Effector memory CD4-positive, alpha-beta T cell (primary cell): ENCODE results near the gene SSBP3.

Source experiments
- DNase-seq, 3 donors: peaks; one replicate each; pipeline ENCODE4 v3.0.0-alpha.2; 2020
- H3K27ac ChIP-seq: 2 replicates; pipeline ENCODE4 v1.7.0; 2013; ENCODE audit warnings: mild to moderate bottlenecking, low read length, moderate library complexity; ENCODE audit not compliant: insufficient read depth, poor library complexity, severe bottlenecking
- H3K27me3 ChIP-seq: replicated peaks from 2 replicates; pipeline ENCODE4 v1.7.0; 2013; ENCODE audit warnings: mild to moderate bottlenecking, low read length; ENCODE audit not compliant: insufficient read depth, control insufficient read depth, poor library complexity, severe bottlenecking
- H3K36me3 ChIP-seq: 2 replicates; pipeline ENCODE4 v1.7.0; 2013; ENCODE audit warnings: mild to moderate bottlenecking, low read length, moderate library complexity; ENCODE audit not compliant: control insufficient read depth, insufficient read depth
- H3K4me1 ChIP-seq: 2 replicates; pipeline ENCODE4 v1.7.0; 2013; ENCODE audit warnings: low read length, mild to moderate bottlenecking; ENCODE audit not compliant: control insufficient read depth, insufficient read depth, poor library complexity, severe bottlenecking
- H3K4me3 ChIP-seq: 2 replicates; pipeline ENCODE4 v1.7.0; 2013; ENCODE audit warnings: low read length, low read depth, mild to moderate bottlenecking; ENCODE audit not compliant: insufficient read depth, poor library complexity, severe bottlenecking
- H3K9me3 ChIP-seq: 2 replicates; pipeline ENCODE4 v1.7.0; 2013; ENCODE audit warnings: mild to moderate bottlenecking, low read length, moderate library complexity; ENCODE audit not compliant: control insufficient read depth

Gene SSBP3

DNA sequence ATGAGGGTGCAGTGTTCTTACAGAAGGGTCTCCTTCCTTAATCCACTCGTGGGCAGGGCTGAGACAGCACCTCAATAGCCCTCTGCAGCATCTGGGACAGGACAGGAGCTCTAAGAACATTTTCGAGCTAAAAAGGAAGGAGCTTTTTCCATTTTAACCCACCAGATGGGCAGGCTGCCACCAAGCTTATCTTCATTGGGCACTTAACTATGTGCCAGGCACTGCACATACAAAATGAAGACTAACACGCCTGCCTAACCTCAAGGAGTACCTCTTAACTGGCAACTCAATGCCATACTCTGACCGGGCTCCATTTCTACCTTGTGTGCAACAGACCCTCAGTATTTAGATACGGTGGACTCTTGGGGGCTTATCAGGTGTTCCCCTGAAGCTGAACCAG, 48.2 kb downstream of the SSBP3 start:
- peaks cover 23% of the 10 kb centered on the region for H3K4me1 ChIP-seq

DNA sequence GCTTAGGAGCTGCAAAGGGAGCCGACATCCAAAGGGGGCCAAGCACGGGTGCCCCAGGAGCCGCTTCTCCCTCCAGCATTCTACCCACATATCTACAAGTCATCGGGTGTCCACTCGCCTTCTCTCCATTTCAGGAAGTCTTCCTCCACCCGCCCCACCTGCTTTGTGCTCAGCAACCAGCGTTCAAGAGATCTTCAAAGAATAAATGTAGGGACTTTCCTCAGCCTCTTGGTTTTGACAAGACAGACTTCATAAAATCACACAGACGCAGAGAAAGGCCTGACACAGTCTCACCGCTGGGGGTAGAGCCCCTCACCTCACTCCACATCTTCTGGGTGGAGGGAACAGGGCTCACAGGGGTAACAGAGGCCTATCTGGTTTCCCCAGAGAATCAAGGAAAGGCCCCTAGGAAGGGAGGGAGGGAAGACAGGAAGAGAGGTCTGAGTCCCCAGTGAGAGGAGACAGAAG, 49.5 kb downstream of the SSBP3 start:
- Histone ChIP-seq H3K4me1 (peaks cover 23% of the 10 kb centered on the region), H3K27ac (peak overlapping the region; percentile 44), H3K36me3 (no peaks in the 10 kb centered on the region), H3K4me3 (peak overlapping the region; percentile 48), H3K27me3 (no peaks in the 10 kb centered on the region), H3K9me3 (no peaks in the 10 kb centered on the region)
- DNase-seq: peak in 1 of 3 donors; percentile 4

More for the DNA sequence above, 48.2 kb downstream of the SSBP3 start:
- Histone ChIP-seq H3K27ac (no peak overlapping the region), H3K4me3 (no peak overlapping the region), H3K27me3 (no peaks in the 10 kb centered on the region), H3K9me3 (no peaks in the 10 kb centered on the region), H3K36me3 (no peaks in the 10 kb centered on the region)
- no peak for DNase-seq

DNA sequence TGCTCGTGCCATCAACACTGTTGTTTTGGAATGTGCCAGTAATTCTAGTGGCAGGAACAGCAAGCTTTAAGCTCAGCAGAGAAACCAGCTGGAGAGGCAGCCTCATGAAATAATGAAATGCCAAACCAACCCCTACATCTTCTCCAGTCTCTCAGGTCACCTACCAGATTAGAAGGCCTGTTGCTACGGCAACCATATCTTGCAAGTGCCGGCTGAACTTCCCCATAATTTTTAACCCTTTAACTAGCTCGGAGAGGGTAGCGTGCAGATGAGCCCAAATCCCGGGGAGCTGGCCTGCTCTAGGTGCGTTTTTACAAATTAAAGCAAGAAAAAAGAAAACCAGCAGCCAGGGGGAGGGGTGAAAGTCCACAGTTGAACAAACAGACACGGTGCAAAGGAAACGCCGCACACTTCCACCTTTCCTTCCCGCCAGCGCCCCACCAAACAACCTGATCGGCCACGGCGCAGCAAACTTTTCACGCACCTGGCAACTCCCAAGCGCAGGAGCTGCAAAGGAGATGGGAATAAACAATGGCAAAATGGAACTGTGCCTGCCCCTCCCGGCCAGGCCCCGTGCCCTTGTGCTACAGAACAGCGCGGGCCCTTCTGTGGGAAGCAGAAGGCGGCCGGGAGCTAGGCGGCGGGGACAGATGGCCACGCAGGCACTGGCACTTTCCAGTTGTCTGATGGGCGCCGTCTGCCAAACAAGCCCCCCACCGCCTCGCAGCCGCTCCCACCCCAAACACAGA, 50.1 kb downstream of the SSBP3 start:
- no peaks in the 10 kb centered on the region for H3K9me3 ChIP-seq
- no peaks in the 10 kb centered on the region for H3K27me3 ChIP-seq
- H3K4me3 ChIP-seq: peak overlapping the region; percentile 48
- H3K27ac ChIP-seq: peak overlapping the region; percentile 46
- no peak for DNase-seq
- H3K36me3 ChIP-seq: no peaks in the 10 kb centered on the region
- peaks cover 23% of the 10 kb centered on the region for H3K4me1 ChIP-seq

DNA sequence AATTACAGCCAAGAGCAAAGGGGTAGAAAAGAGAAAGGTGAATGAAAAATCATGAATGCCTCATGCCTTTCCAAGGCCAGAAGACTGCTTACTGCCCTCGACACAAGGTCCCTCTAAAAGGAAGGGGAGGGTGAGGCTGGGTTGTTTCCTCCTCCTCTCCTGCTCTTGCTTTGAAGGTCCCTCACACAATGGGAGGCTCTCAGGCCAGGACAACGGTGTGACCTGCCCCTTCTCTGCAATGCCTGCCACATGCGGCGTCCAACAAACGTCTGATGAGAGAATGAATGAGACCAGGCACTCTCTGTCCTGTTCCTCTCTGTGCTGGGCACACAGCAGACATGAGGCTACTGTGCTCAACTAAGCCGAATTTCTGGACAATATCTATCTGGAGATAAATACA, 51.3 kb downstream of the SSBP3 start:
- Histone ChIP-seq H3K27me3 (no peaks in the 10 kb centered on the region), H3K4me3 (no peak overlapping the region), H3K36me3 (no peaks in the 10 kb centered on the region), H3K27ac (no peak overlapping the region), H3K4me1 (peaks cover 23% of the 10 kb centered on the region), H3K9me3 (no peaks in the 10 kb centered on the region)
- no peak for DNase-seq

DNA sequence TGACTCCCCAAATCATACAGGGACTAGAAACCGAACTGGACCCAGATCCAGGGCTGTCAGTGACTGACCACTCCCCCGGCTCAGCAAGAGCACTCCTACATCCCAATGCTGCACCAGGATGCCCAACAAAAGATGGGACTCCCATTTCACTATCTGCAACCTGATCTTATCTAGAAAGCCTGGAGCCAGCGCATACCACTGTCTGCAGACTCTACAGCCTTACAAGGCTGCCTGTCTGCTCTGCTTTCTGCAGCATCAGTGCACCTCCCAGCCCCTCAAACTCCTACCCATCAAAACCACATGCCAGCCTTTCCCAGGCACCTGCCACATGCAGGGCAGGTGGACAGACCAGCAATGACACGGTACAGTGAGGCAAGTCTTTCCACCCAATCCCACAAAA, 52.2 kb downstream of the SSBP3 start:
- Histone ChIP-seq H3K4me3 (no peak overlapping the region), H3K27me3 (no peaks in the 10 kb centered on the region), H3K4me1 (peaks cover 23% of the 10 kb centered on the region), H3K36me3 (no peaks in the 10 kb centered on the region), H3K9me3 (no peaks in the 10 kb centered on the region), H3K27ac (no peak overlapping the region)
- no peak for DNase-seq

DNA sequence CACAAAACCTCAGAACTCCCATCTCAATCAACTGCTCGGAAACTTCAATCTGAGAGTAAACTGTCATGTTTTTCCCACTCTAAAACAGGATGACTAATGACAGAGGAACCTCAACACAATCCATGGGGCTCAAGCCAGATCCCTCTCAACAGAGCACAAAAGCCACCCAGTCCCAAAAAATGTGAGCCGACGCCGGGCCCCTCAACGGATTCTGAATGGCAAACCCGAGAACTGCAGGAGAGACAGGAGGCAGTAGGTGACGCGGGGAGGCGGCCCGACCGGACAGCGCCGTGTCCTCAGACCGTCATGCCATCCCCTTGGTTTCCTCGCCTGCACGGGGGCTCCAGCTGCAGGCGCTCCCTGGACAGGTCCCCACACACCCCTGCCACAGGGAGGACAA, 53.4 kb downstream of the SSBP3 start:
- Histone ChIP-seq H3K36me3 (no peaks in the 10 kb centered on the region), H3K9me3 (no peaks in the 10 kb centered on the region), H3K27me3 (no peaks in the 10 kb centered on the region), H3K27ac (no peak overlapping the region), H3K4me3 (no peak overlapping the region), H3K4me1 (peaks cover 15% of the 10 kb centered on the region)
- DNase-seq: no peak

DNA sequence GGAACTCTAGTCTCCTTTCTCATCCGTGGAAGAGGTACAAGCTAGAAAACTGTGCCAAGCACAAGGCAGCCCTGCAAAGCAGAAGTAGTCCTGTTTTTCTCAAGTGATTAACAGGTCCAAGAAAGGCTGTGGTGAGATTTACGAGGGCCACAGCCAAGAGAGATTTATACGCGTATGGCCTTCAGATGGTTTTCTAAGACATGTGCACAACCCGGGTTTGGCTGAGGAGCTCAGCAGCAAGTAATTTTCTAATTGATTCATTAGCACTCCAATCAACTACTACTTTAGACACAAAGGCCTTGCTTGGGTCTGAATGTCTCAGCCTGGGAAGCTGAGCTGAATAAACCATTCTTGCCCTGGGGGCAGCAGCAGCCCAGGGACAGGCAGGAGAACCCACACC, 55.8 kb downstream of the SSBP3 start:
- no peak for DNase-seq
- Histone ChIP-seq H3K27ac (no peak overlapping the region), H3K36me3 (no peaks in the 10 kb centered on the region), H3K9me3 (no peaks in the 10 kb centered on the region), H3K4me1 (no peaks in the 10 kb centered on the region), H3K27me3 (no peaks in the 10 kb centered on the region), H3K4me3 (no peak overlapping the region)

DNA sequence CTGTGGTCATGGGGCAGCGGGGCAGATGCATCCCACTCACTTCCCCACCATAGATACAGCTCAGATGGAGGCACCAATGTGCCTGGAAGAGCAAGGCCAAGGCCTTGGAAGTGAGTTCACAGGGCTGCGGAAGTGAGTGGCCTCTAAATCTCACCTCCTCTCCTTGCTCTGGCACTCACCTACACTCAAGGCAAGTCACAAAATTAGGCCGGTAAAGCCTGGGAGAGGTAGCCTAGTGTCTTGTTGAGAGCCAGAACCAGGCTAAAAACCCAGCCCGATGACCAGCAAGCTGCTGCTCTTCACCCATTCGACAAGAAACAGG, 57.5 kb downstream of the SSBP3 start:
- Histone ChIP-seq H3K27me3 (no peaks in the 10 kb centered on the region), H3K9me3 (no peaks in the 10 kb centered on the region), H3K4me3 (no peak overlapping the region), H3K27ac (no peak overlapping the region), H3K4me1 (no peaks in the 10 kb centered on the region), H3K36me3 (no peaks in the 10 kb centered on the region)
- DNase-seq: no peak

DNA sequence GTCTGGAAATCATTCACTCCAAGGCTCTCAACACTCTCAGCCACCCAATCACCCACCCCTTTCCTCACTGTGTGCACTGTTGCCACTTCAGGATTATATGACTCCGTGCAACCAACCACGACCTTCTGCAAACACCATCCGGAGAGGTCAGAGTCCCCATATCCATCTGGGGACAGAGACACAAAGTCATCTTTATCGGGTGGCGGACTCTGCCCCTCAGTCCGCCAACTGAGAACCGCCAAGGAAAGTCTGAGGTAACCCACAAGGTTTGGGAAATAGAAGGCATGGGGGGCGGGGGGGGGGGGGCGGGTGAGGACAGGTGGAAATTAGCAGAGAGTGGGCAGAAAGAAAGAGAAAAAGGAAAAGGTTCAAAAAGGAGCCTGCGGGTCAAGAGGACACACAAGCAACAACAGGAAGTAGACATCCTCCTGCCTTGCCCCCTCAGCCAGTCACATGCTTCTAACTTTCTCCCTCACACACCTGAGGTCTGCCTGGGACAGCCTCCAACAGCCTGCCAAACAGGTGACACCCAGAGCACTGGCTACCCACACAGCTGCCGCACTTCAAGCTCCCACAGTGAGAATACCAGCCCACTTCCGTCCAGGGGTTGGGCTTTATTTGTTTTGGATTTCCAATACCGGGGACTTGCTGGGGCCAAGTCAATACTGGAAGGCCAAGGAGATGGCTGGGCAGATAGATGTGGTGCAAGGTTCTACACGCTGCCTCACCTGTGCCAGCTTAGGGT, 58.1 kb downstream of the SSBP3 start:
- Histone ChIP-seq H3K4me1 (no peaks in the 10 kb centered on the region), H3K4me3 (no peak overlapping the region), H3K27me3 (no peaks in the 10 kb centered on the region), H3K36me3 (no peaks in the 10 kb centered on the region), H3K27ac (no peak overlapping the region), H3K9me3 (no peaks in the 10 kb centered on the region)
- DNase-seq: no peak

DNA sequence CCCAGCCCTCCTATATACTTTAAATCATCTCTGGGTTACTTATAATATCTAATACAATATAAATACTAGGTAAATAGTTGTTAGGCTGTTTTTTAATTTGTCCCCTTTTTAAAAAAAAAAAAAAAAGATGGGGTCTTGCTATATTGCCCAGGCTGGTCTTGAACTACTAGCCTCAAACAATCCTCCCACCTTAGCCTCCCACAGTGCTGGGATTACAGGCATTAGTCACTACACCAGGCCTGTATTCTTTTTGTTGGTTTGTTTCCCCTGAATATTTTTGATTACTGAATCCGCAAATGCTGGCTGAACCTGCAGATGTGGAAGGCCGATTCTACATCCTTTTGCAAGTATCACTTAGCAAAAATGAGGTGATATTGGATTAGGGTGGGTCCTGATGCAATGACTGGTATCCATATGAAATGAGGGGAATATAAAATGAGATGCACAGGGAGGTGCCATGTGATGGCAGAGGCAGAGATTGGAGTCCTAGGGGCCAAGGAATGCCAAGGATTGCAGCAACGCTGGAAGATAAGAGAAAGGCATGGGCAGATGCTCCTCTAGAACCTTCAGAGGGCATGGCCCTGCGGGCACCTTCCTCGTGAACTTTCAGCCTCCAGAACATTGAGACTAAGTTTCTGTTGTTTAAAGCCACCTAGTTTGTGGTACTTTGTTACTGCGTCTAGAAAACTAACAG, 58.8 kb downstream of the SSBP3 start:
- DNase-seq: no peak
- H3K36me3 ChIP-seq: no peaks in the 10 kb centered on the region
- H3K9me3 ChIP-seq: no peaks in the 10 kb centered on the region
- H3K4me1 ChIP-seq: no peaks in the 10 kb centered on the region
- no peaks in the 10 kb centered on the region for H3K27me3 ChIP-seq
- no peak overlapping the region for H3K27ac ChIP-seq
- H3K4me3 ChIP-seq: no peak overlapping the region
